Middle frontal gyrus (tissue), 1 donor: ENCODE data around the gene EEA1.

Experiments used
- DNase-seq: peaks from one replicate; pipeline ENCODE4 v3.0.0-alpha.2; 2015; ENCODE audit warnings: low spot score; ENCODE audit errors: extremely low spot score

Gene EEA1

DNA sequence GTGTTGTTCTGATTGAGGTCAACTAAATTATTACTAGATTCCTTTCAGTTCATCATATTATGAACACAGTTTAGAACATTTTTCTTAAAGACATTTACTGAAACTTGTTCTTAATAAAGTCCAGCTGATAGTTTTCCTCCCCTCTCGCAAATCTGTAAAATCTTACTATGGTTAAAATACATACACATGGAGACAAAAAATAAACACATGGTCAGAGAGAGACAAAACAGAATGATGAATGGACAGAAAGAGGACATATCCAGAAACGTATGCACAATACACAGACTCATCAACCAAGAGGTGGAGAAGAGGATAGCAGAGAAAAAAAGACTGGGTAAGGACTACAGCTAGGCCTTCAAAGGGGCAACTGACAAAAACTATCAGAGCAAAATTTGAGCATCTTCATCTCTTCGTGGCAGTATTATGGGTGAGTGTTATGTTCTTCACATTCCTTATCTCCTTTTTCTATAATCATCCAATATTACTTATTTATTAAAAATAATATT lies 38.4 kb downstream of the EEA1 start:
- DNase-seq, result no peak

DNA sequence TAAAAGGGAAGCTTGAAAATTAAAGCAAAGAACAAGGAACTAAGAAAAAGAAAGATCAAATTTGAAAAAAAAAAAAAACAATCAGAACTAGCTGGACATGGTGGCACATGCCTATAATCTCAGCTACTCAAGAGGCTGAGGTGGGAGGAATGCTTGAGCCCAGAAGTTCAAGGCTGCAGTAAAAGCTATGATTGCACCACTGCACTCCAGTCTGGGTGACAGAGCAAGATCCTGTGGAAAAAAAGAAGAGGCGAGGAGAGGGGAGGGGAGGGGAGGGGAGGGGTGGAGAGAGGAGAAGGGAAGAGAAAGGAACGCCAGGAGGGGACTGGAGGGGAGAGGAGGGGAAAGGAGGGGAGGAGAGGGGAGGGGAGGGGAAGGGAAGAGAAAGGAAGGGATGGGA lies 43.0 kb downstream of the EEA1 start:
- DNase-seq, result no peak

DNA sequence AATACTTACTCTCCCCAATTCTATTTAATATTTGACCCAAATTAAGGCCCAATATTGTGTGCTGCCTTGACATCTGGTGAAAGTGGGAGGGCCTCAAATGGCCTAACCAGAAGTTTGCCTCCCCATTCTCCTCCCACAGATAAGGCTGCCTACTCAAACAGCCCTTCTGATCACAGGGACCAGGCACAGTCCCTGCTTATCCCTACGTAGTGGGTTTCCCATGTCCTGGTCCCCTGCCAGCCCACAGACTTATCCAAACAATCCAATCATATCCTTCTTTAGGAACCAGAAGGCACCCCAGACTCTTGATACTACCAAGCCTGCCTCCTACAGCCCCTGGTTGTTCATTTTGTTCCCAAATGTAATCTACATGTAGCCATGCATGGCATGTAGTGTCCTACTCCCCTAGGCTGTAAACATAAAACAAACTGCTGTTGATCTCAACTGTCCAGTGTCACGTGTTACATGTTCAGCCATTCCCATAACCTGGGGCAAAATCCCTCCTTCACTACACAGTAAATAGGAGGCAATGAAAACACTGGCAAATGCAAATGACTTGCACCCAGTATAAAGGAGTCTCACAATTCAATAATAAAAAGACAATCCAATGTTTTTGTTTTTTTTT lies 49.3 kb downstream of the EEA1 start:
- no peak for DNase-seq

DNA sequence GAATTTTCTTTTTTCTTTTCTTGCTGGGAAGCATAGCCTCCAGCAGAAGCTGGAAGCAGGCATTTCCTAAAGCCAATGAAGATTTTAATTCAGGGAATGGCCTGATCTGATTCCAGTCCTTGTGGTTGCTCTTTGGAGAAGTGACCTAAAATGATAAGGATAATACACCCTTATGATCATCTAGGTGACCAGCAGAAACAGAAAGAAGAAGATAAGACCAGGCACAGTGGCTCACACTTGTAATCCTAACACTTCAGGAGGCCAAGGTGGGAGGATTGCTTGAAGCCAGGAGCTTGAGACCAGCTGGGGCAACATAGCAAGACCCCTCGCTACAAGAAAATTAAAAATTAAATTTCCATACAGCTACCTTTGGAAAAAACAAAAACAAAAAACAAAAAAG lies 51.2 kb downstream of the EEA1 start:
- no peak for DNase-seq

DNA sequence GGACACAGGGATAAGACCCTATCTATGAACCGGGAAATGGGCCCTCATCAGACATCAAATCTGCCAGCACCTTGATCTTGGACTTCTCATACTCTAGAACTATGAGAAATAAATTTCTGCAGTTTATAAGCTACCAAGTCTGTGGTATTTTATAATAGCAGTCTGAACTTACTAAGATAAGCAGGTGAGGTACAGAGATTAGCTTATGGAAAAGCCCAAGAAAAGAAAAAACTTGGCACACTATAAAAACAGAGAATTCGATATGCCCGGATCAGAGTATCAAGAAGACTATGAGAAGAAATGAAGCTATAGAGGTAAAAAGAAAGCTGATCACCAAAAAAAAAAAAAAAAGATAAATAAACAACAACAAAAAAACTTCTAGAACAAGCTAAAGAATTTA lies 52.6 kb downstream of the EEA1 start:
- DNase-seq, result no peak

DNA sequence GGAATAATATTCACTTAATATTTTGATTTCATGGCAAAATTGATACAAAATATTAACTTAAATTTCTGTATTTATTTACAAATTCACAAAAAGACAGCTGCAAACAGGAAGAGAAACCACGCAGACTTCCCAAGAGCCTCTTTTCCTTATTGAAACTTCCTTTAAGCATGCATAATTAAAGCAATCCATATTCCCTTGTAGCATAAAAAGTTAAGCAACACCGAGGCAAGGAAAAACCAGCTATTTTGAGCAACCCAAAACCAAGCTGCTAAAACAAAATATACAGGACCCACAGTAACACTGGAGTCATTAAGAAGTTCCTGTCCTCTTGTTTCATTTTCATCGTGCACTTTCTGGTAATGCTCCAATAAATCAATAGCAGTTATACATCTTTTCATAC lies 58.0 kb downstream of the EEA1 start:
- no peak for DNase-seq

DNA sequence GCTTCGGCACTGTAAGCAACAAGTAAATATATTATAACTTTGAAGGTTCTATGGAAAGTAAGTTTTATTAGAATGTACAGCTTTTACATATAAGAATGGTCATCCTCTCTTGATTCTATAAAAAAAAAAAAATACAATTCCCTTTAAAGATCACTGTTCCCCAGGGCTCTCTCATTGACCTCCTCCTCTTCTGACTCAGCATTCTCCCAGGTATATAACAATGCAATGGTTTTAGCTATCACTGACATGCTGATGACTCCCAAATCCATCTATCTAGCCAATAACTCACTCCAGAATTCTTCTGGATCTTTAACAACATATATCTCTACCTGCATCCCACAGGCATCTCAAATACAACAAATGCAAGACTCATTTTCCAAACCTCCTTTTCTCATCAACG lies 62.7 kb downstream of the EEA1 start:
- no peak for DNase-seq

DNA sequence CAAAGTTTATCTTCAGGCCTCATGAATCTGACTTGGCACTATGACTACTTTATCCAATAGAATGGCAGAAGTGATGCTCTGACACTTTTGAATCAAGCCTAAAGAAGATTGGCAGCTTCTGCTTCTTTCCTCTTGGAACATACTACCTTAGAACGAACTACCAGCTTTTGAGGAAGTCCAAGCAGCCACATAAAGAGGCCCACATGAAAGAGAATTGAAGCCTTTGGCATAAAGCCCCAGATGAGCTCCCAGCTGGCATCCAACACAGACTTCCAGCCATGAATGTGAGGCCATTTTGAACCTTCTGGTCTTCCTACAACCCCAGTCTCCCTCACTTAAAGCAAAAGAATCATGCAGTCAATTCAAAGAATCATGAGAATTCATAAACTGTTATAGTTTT lies 65.8 kb downstream of the EEA1 start:
- DNase-seq, result no peak

DNA sequence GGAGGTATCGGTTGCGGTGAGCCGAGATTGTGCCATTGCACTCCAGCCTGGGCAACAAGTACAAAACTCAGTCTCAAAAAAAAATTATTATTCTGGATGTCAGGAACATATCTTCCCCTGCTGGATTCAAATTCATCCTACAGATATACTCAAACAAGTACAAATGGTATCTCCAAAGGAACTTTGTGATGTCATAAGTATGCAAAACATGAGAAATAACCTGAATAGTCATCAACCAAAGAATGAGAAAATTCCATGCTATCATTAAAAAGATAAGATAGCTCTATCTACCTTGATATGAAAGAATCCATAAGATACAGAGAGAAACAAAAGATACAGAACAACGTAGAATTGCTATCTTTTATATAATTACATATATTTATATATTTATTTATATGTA lies 67.7 kb downstream of the EEA1 start:
- DNase-seq, result no peak

DNA sequence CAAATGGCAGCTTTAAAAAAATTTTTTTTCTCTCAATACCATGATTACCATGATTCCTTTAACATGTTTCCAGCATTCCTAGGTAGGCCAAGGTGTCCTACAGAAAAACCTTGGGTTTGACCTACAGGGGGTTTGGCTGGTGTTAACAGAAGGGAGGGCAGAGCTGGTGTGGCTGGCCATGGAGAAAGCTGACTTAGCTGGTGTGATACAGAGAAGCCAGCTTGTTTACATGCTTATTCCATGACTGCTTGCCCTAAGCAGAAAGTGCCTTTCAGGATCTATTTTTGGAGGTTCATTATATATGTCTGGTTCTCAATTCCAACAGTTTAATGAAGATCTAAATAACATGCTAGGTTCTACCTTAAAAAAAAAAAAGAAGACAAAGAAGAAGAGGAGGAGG lies 68.6 kb downstream of the EEA1 start:
- no peak for DNase-seq

DNA sequence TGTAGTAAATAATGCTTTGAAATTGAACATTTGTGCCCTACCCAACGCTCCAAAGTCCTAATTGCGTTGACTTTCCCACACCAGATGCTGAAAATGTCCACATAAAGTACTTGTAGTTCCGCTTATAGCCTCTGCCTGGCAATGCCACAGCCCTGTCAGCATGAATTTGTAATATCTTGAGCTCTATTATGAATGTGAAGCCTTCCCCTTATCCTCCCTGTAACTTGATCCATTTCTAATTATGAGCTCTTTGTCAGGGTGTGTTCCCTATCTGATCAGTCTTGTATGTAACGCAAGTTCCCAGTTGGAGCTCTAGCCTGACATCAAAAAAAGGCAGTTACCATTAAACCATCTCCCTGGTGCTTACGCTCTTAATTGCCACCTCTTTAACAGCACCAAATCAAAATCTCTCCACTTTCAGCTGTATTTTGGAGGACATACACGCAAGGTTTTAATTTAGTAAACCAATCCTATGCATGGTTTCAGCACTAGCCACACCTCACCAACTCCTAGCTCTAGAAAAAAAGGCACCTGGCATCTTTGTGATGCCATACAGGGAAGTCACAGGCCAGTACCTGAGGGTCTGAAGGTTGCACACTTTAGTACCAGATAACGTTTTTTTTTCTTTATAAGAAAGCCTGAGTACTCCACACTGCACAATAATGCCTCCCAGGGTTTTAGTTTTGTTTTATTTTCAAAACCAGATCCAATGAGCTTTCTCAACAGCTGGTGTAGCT lies 69.3 kb downstream of the EEA1 start:
- DNase-seq, result no peak

DNA sequence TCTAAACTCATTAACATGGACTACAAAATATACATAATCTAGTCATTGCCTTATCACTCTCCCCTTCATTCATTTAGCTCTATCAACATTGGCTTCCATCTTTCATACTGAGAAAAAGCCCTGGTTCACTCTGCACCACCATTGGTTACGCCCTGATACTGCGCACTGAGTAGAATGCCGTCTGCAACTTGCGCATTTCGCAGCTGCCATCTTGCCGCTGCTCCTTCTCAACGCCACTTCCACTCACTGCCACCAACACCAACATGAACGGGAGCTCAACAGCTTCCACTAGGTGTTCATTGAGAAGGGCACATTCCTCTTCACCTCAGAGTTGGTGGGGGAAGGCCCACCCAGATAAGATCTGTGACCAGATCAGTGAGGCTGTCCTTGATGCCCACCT lies 71.3 kb downstream of the EEA1 start:
- DNase-seq, result no peak

DNA sequence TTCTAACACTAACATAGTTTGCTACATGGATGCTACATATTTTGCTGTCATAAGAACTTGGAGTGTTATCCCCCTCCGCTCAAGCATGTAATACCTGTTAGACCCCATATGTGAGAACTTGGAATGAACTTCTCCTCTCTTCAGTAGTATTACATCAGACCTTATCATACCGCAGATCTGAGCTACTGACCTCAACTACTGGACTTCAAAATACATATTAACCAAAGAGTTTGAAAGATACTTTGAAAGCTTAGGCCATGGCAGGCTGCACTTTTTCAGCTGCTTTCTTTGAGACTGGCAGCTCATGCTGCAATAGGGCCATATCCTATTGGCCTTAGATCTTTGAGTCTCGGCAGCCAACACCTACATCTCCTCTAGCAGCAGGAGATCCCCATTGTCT lies 74.8 kb downstream of the EEA1 start:
- no peak for DNase-seq

DNA sequence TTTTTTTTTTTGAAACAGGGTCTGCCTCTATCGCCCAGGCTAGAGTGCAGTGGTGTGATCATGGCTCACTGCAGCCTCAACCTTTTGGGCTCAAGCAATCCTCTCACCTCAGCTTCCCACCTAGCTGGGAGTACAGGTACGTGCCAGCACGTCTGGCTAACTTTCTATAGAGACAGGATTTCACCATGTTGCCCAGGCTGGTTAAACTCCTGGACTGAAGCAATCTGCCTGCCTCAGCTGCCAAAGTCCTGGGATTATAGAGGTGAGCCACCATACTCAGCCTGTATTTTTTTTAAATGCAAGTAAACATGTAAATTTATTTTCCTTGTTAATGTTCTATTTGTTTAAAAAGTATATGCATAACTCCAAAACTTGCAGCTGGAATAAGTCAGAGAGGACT lies 80.4 kb downstream of the EEA1 start:
- no peak for DNase-seq

DNA sequence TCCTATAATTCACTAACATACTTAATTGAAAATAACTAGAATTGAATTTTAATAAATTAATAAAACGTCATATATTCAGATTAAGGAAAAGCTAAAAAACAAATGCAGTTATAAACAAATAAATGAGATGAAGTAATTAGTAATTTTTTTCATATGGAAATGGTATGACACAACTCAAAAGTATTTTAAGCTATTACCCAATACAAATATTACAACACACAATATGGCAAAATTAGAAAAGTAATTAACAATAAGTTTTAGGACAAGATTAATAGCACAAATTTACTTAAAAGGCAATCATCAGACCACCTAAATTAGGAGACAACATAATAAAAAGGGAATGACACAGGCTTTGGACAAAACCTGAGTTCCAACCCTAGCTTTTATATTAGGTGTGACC lies 81.7 kb downstream of the EEA1 start:
- DNase-seq, result no peak

DNA sequence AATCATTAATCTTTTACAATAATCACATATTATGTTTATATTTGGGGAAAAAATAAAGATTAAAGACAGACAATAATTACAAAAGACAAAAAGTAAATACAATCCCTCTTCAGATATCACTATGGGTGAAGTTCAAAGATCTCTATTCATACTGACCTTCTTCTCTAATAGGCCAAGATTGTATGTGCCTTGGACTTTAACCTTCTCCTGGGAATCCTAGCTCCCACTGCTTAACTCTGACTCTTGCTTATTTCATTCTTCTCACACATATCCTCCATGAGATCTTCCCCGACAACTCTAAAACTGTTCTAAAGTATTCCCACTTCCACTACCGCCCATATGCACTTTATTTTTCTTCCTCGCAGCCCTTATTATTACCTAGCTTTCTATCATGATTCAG lies 83.8 kb downstream of the EEA1 start:
- no peak for DNase-seq

DNA sequence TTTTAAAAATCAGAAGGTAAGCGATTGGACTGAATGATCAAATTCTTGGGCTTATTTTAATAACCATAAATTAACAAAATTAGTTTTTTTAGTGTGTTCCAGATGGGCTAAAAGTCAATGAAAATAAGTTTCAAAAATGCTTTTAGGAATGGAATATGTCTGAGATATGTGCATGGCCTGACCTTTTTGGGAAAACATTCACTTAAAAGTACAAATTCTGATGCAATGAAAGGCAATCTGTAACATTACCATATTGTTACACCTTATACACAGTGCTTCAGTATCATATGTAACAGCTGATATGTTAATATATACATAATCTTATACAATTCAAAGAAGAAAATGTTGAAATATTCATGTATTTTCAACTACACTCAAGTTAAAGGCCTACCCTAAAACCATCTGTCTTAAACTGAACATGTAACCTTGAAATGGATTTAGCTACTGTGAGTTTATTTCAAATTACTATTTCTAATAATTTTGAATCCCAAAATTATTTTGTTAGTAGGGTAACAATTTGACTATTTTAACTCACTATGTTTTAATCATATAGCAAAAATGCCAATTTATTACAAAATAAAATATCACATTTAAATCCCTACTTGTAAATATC lies 84.8 kb downstream of the EEA1 start:
- no peak for DNase-seq

DNA sequence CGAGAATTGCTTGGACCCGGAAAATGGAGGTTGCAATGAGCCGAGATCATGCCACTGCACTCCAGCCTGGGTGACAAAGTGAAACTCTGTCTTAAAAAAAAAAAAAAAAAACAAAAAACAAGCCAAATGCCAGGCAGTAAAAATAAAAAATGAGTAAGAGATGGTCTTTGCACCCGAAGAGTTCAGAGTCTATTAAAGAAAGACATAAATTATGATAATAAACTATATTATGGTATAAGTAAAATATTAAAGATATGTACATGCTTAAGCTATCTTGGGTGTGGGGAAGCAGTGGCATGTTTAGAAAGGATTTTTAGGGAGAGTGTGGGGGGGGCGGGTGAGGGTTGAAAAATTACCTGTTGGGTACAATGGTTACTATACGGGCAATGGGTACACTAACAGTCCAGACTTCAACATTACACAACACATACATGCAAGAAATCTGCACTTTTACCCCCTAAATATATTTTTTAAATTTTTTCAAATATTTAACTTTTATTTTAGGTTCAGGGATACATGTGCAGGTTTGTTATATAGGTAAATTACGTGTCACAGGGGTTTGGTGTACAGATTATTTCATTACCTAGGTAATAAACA lies 99.3 kb downstream of the EEA1 start:
- DNase-seq, result no peak

DNA sequence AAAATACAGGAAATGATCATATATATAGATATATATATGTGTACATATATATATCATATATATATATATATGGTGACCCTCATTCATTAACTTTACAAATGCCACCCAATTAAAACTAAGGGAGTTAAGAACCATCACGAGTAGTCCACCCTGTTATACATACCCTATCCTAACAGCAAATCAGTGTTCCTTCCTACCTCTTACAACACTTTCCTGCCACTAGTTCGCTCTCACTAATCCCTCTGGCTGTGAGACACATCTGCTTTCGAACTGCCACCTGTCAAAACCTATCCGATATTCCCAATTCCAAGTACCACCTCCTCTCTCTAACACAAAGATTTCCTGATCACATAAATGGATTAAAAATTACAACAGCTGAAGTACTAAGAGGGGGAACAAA lies 100.5 kb downstream of the EEA1 start:
- DNase-seq, result no peak

DNA sequence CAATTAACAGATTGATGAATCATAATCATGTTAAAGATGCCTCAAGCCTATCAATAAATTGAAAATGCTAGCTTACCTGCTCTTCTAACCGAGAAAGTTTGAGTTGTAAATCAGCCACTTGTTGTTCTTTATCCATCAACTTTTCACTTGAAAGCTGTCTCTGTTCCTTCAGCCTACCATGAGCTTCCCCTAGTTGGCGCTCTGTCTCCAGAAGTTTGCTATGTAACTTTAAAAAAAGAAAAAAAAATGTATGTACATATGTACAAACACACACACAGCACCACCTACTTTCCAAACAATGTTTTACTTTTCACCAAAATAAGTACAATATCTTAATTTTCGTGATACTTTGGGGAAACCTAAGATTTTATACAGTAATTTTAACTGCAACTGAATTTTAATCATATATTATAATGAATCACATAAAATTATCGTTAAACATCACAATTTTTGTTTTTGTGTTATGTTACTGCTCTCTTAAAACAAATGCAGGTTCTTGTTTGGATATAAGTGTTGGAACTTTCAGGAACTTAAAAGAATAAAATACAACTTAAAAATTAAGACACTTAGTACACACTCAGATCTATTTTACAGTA lies 101.2 kb downstream of the EEA1 start:
- DNase-seq, result no peak

DNA sequence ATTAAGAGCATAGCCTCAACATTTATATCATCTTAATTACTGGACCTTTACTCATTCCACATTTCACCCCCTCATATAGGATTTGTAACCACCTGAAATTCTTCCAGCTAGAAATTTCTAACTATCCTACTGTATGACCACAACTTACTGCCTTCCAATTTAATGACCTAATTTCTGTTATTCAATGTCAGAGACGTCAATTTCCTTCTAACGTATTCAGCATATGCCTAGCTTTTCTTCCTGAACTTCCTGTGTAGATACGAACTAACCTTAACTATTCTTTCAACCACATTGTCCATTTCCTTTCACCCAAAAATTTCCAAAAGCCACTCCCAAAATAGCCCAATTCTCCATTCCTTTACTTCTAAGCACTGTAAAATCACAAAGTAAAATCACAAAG lies 108.0 kb downstream of the EEA1 start:
- no peak for DNase-seq

DNA sequence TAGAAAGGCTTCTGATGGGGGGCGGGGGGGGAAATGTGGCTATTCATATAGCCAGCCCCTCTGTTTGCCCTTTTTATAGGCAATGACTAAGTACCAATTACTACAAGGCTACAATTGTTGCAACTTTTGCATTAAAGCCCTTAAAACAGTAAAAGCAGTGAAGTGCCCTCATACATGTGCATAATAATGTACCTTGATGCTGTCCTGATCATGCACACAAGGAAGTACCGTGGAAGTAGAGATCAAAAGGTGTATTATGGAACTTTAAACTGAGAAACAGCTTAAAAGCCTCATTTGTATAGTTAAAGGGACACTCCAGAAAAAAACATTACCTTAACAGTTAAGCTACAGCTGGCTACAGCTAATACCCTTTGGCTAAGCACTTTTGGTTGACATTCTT lies 114.5 kb downstream of the EEA1 start:
- DNase-seq, result no peak
